Astrocyte (in vitro differentiated cells and primary cell): ENCODE measurements around the gene BOD1L1. TPM values are rescaled to one million over a fixed set of nuclear protein-coding genes. Genes with fewer than 3 reads are reported as not detected.

Experiments
- DNase-seq: peaks from one replicate; pipeline ENCODE4 v3.0.0-alpha.2; 2010; ENCODE audit warnings: low read depth
- FAIRE-seq: peaks from 2 replicates; lab custom pipeline; 2011; peaks lifted over from hg19 to GRCh38; lab: Jason Lieb, UNC
- H2AFZ ChIP-seq: 2 replicates; pipeline ENCODE4 v1.6.0; 2012; ENCODE audit warnings: low read depth, low read length, inconsistent platforms
- H3K27ac ChIP-seq: 2 replicates; pipeline ENCODE4 v1.5.1; 2011; ENCODE audit warnings: low read depth, low read length, inconsistent platforms
- H3K27me3 ChIP-seq: 2 replicates; pipeline ENCODE4 v1.6.0; 2011; ENCODE audit warnings: low read length, inconsistent platforms; ENCODE audit not compliant: insufficient read depth
- H3K36me3 ChIP-seq: 2 replicates; pipeline ENCODE4 v1.5.1; 2011; ENCODE audit warnings: low read length, inconsistent platforms; ENCODE audit not compliant: insufficient read depth
- H3K4me1 ChIP-seq: 2 replicates; pipeline ENCODE4 v1.5.1; 2011; ENCODE audit warnings: low read length, inconsistent platforms; ENCODE audit not compliant: insufficient read depth
- H3K4me2 ChIP-seq: 2 replicates; pipeline ENCODE4 v1.6.0; 2012; ENCODE audit warnings: low read length, inconsistent platforms
- H3K4me3 ChIP-seq: 2 replicates; pipeline ENCODE4 v1.5.1; 2011; ENCODE audit warnings: low read depth, mild to moderate bottlenecking, low read length, inconsistent platforms; ENCODE audit not compliant: insufficient read depth
- H3K79me2 ChIP-seq: 2 replicates; pipeline ENCODE4 v1.6.0; 2012; ENCODE audit warnings: mild to moderate bottlenecking, low read length, inconsistent platforms; ENCODE audit not compliant: insufficient read depth
- H3K9ac ChIP-seq: 2 replicates; pipeline ENCODE4 v1.6.0; 2012; ENCODE audit warnings: mild to moderate bottlenecking, low read length, inconsistent platforms
- H3K9me3 ChIP-seq: 2 replicates; pipeline ENCODE4 v1.5.1; 2012; ENCODE audit warnings: low read depth, mild to moderate bottlenecking, low read length, inconsistent platforms; ENCODE audit not compliant: insufficient read depth
- H4K20me1 ChIP-seq: 2 replicates; pipeline ENCODE4 v1.6.0; 2012; ENCODE audit warnings: low read length, inconsistent platforms; ENCODE audit not compliant: insufficient read depth
- H3K27ac Mint-ChIP-seq: one replicate; pipeline ENCODE4 v1.8.0; 2021; ENCODE audit warnings: mild to moderate bottlenecking, mixed read lengths; ENCODE audit not compliant: unreplicated experiment
- H3K27me3 Mint-ChIP-seq: one replicate; pipeline ENCODE4 v1.8.0; 2021; ENCODE audit warnings: low read depth, mixed read lengths; ENCODE audit not compliant: unreplicated experiment
- H3K36me3 Mint-ChIP-seq: one replicate; pipeline ENCODE4 v1.8.0; 2021; ENCODE audit warnings: low read depth, mixed read lengths; ENCODE audit not compliant: unreplicated experiment
- H3K4me1 Mint-ChIP-seq: one replicate; pipeline ENCODE4 v1.8.0; 2021; ENCODE audit warnings: low read depth, mixed read lengths; ENCODE audit not compliant: unreplicated experiment
- H3K4me3 Mint-ChIP-seq: one replicate; pipeline ENCODE4 v1.8.0; 2021; ENCODE audit warnings: mild to moderate bottlenecking, moderate library complexity, mixed read lengths; ENCODE audit not compliant: unreplicated experiment
- H3K9me3 Mint-ChIP-seq: one replicate; pipeline ENCODE4 v1.8.0; 2021; ENCODE audit warnings: mild to moderate bottlenecking, mixed read lengths; ENCODE audit not compliant: unreplicated experiment
- CTCF ChIP-seq: IDR thresholded peaks from 2 replicates; pipeline ENCODE4 v1.5.1; 2011; ENCODE audit warnings: low read depth, mild to moderate bottlenecking, inconsistent platforms, low read length, moderate library complexity; ENCODE audit not compliant: insufficient read depth
- EZH2 ChIP-seq: IDR thresholded peaks from 2 replicates; pipeline ENCODE4 v1.6.1; 2012; ENCODE audit warnings: mild to moderate bottlenecking, low read length, inconsistent platforms; ENCODE audit not compliant: insufficient read depth
- total RNA-seq: library from RNA; stranded (reverse); gene quantifications from 2 replicates; pipeline ENCODE4 v1.2.1, GENCODE V29; 2021

BOD1L1 gene
- total RNA-seq, 1 donor from 2014 or later, result 47.2 TPM

GRCh38 chr4:13537011-13537831 is 90.3 kb downstream of the BOD1L1 start:
- FAIRE-seq (no peak), DNase-seq (no peak)
- H3K36me3 ChIP-seq, result no peaks in the 10 kb centered on the region
- Mint-ChIP-seq H3K9me3 (peaks cover 15% of the 10 kb centered on the region), H3K27me3 (peaks cover 56% of the 10 kb centered on the region), H3K36me3 (peaks cover 12% of the 10 kb centered on the region), H3K4me1 (peaks cover 3% of the 10 kb centered on the region), H3K4me3 (no peak overlapping the region), H3K27ac (no peak overlapping the region)
- H3K9me3 ChIP-seq, result peaks cover 18% of the 10 kb centered on the region
- TF ChIP-seq CTCF (no peak), EZH2 (no peak)
- no peak overlapping the region for H3K4me3 ChIP-seq
- no peaks in the 10 kb centered on the region for H3K79me2 ChIP-seq
- no peak overlapping the region for H3K27ac ChIP-seq
- H3K4me2 ChIP-seq, result no peak overlapping the region
- H3K9ac ChIP-seq, result no peak overlapping the region
- H3K27me3 ChIP-seq, result peaks cover 98% of the 10 kb centered on the region
- H2AFZ ChIP-seq, result no peak overlapping the region
- H4K20me1 ChIP-seq, result peaks cover 23% of the 10 kb centered on the region
- no peaks in the 10 kb centered on the region for H3K4me1 ChIP-seq

- Histone ChIP-seq H3K4me3 (no peak overlapping the region), H3K79me2 (no peaks in the 10 kb centered on the region), H3K4me2 (no peak overlapping the region), H4K20me1 (peaks cover 23% of the 10 kb centered on the region), H3K4me1 (no peaks in the 10 kb centered on the region), H2AFZ (no peak overlapping the region), H3K9ac (no peak overlapping the region), H3K27me3 (peaks cover 99% of the 10 kb centered on the region), H3K36me3 (no peaks in the 10 kb centered on the region), H3K27ac (no peak overlapping the region), H3K9me3 (peaks cover 18% of the 10 kb centered on the region)
- no peak for DNase-seq
- FAIRE-seq, result no peak
- peaks cover 56% of the 10 kb centered on the region for H3K27me3 Mint-ChIP-seq
- no peak overlapping the region for H3K4me3 Mint-ChIP-seq
- H3K4me1 Mint-ChIP-seq, result peaks cover 3% of the 10 kb centered on the region
- H3K9me3 Mint-ChIP-seq, result peaks cover 15% of the 10 kb centered on the region
- H3K27ac Mint-ChIP-seq, result no peak overlapping the region
- TF ChIP-seq CTCF (no peak), EZH2 (no peak)
- H3K36me3 Mint-ChIP-seq, result peaks cover 12% of the 10 kb centered on the region
These were observed 90.9 kb downstream of the BOD1L1 start for GRCh38 chr4:13536607-13537006.
